GM18909 (cell line): ENCODE results near the gene KDM2B.

Experiments
- ATAC-seq: cut with Tn5 transposase; IDR thresholded peaks from one replicate; pipeline ENCODE4 v1.9.1; 2021; ENCODE audit warnings: mild to moderate bottlenecking; ENCODE audit not compliant: unreplicated experiment, poor library complexity

The KDM2B gene

DNA sequence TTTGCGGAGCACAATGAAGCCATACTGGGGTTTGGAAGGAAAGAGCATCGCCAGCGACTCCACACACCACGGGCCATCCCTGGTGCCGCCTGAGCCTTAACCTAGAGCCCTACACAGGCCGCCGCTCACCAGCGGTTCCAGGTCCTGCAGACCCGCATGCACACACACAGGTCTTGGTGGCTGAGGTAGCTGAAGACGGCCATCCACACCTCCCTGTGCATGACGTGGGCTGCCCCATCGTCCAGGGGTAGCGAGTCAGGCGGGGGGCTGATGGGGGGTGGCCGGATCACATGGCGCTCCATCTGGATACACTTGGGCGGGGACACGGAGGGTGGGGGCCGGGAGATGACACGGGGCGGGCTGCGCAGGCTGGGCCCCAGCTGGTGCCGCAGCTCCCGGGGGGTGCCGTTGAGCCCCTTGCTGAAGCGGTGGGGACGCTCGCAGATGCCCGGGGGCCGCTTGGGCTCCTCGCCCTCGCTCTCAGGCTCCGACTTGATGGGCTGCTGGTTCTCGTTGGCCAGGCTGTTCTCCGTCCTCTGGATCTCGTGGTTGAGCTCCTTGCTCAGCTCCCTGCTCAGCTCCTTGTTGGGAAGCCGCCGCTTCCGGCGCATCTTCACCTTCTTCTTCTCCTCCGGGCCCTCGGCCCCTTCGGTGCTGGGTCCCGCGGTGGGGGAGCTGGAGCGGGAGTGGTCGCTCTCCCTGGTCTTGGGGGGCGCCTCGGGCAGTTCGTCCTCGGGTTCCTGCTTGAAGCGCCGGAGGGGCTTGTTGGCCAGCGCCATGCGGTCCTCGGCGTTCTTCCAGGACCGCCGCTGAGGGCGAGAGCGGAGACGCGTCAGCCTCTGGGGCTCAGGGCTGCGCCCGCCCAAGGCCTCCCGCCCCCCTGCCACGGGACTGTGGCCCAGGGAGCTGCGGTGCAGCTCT, 138.5 kb downstream of the KDM2B start:
- no peak for ATAC-seq

DNA sequence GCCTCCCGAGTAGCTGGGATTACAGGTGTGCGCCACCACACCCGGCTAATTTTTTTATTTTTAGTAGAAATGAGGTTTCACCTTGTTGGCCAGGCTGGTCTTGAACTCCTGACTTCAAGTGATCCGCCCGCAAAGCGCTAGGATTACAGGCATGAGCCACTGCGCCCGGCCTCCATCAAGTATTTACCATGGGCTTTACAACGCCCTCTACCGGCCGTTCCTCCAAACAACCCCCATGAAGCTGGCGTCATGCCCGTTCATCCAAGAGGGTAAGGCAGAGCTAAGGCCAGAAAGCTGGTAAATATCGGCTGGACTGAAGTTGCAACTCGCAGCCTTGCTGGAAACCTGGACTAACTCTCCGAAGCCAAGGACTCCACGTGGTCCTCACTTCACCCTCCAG, 139.3 kb downstream of the KDM2B start:
- ATAC-seq: no peak

DNA sequence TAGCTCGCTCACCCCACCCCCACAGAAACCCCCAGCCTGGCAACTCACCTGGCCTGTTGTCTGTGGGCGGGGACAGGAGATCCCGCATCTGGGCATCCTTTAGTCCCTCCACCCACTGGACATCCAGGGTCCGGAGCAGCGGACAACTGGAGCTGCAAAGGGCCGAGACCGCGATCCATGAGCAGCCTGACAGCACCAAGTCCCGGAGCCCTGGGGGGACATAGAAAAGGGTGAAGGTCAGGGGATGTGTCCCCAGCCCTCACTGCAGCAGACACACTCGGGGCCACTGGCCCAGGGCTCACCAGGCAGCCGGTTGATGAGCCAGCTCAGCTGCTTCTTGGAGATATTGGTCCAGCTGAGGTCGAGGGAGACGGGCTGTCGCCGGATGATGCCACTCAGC, 140.1 kb downstream of the KDM2B start:
- ATAC-seq: no peak

DNA sequence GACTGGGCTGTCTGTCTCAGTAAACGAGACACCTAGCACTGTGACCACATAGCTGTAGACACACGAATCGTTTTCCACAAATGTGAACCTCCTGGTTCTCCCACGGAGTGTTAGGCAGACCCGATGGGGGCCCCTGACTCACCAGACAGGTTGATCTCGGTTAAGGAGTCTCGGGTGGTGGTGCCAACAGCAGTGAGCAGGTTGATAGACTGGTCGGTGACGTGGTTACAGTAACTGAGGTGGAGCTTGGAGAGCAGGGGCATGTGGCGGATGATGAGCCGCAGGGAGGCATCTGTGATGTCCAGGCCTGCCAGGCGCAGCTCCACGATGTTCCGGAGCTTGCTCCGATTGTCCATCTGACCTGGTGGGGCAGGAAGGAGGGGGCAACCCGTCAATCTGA, 141.1 kb downstream of the KDM2B start:
- ATAC-seq: no peak

DNA sequence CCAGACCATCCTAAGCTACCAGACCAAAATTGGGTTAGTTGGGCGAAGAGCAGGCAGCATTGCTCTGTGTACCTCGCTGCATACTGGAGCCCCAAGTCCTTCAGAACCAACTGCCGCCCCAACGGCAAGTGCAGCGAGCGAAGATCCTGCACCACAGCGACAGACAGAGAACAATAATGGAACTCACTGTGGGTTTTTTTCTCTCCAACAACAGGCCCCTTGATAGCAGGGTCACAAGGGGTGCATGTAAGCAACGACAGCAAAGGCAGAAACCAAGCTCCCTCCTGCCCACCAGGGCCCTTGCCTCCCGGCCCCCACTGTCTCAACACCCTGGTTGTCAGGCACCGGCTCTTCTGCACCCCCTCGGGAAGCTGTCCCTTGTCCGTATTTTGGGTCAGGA, 141.9 kb downstream of the KDM2B start:
- no peak for ATAC-seq

DNA sequence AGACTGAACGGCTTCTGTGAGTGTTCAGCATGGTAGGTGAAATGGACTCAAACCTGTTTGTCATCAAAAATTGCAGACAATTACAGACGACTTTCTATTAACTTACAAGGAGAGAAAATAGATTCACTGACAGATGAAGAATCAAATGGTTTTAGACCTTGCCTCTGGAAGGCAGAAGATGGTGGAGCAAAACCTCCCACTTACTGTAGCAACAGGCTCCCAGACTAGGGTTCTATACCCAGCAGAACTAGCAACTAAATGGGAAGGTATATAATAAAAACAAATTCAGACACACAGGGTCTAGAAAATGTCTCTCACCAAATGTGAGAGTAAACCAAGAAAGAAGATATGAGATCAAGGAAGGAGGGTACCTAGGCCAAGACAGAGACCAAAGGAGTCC, 144.1 kb downstream of the KDM2B start:
- ATAC-seq: no peak

DNA sequence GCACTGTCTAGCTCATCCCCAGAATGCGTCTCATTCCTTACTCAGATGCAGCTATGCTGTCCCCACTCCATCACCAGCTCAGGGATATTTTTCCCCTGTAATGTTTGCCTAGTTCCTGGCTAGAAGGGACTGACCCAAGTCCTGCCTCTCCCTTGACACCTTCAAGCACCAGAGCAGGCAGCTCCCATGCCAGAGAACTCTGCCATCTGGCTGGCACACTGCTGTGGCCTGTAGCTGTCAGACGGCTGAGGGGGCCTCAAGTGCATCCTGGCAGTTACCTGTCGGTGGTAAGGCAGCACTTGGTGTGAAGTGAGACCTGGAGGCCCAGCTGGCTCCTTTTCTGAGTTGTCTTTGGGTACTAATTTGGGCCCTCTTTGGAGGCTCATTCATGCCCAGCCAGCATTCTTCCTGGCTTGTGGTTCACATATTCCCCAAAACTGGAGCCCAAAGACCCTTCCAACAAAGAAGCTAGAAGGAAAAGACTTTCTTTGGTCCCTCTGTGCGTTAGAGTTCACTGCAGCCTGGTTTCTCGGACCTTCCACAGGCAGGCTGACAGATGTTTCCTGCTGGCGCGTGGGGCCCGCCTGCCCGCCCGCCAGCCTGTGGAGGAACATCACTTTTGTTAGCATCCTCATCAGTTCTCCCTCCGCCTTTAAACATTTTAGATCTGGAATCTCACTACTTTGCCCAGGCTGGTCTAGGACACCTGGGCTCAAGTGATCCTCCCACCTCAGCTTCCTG, 147.9 kb downstream of the KDM2B start:
- ATAC-seq: no peak

DNA sequence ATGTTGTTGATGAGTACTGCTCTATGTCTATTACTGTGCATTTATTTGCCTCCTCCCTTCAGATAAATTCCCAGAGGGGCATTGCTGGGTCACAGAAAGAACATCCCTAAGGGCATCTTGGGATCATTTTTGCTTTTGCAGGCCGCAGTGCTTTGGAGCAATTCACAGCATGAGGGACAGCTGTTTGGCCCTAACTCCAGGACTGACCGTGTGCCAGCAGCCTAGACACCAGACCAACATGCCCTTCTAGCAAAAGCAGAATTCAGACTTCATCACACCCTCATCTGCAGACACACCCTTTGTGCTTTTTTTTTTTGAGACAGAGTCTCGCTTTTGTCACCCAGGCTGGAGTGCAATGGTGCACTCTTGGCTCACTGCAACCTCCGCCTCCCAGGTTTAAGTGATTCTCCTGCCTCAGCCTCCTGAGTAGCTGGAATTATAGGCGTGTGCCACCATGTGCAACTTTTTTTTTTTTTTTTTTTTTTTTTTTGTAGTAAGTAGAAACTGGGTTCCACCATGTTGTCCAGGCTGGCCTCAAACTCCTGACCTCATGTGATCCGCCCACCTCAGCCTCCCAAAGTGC, 149.9 kb downstream of the KDM2B start:
- no peak for ATAC-seq

DNA sequence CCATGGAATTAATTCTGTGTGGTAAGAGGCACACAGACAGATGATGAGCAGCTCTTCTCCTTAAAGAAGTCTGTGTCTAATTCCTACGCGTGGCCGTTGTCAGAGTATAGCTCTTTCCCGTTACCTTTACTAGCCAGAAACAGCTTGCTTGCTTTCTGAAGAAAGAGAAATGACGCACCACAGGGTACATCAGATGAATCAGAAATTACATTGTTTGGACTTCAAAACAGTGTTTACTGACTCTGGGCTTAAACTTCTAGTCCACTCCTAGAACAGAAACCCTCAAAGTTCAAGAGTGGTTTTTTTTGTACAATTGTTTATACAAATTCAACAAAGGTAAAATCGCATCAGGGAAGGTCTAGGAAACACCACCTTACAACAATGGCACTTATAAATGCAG, 151.9 kb downstream of the KDM2B start:
- no peak for ATAC-seq

DNA sequence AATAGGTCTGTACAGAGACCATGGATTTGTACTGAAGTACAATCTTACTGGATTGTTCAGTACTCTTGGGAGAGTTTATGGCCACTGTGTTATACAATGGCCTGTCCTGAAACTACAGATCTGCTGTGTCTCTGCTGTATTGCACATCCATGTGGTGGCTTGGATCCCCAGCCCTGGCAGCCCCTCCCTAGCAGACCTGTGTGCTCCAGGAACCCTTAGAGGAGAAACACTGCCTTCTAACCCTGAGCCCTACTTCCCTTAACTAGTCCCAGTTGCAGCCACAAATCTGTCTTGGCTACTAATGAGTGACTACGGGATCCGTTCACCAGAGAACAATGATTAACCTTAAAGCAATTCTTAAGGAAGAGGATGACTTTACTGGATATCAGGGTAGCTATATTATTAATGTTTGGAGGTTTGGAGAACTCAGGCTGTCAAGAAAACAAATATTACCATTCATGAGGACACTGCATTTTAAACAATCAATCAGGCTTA, 153.2 kb downstream of the KDM2B start:
- no peak for ATAC-seq

DNA sequence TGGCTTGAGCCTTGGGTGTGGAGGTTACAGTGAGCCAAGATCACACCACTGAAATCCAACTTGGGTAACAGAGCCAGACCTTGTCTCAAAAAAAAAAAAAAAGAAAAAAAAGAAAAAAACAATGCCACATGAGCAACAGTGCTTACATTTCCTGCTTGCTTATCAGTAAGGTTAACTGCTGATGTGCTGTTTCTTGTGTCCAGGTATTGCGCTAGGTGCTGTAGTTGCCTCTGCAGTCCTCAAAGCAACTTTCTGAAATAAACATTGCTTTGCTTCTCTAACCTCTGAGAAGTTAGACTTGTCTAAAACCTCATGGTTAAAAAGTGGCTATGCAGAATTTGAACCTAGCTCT, 156.2 kb downstream of the KDM2B start:
- ATAC-seq: no peak

DNA sequence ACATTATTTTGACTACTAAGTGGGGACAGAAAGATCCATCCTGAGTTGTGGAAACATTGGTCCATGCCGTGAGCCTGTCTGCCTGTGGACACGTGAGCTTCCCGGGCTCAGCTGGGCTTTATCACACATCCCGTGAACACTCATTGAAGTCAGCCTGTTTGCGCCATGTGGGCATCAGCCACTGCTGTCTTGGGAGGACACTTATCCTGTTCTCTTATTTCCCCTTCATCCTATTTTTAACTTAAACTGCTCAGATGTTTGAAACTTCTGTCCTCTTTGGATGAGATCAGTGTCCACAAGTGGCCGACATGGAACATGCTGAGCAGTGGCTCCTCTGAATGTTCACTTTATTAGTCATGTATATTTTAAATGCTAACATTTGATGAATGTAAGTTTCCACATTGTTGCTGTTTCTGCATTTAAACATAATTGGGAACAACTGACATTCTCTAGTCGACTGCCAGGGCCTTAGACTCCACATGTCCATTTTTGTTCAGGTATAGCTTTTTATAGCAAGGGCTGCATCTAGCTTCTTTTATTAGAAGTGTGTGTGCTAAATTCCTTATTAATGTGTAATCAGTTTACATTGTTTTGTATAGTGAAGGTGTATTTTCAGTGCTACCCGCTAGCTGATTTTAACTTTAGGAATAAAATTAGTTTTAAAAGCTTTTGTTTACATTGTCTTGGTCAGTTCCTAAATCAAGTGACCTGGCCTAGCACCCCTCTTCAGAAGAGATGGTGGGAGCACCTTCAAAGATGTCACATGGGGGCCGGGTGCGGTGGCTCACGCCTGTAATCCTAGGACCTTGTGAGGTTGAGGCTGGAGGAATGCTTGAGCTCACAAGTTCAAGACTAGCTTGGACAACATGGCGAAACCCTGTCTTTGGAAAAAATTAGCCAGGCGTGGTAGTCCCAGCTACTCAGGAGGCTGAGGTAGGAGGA, 156.9 kb downstream of the KDM2B start:
- ATAC-seq: no peak

DNA sequence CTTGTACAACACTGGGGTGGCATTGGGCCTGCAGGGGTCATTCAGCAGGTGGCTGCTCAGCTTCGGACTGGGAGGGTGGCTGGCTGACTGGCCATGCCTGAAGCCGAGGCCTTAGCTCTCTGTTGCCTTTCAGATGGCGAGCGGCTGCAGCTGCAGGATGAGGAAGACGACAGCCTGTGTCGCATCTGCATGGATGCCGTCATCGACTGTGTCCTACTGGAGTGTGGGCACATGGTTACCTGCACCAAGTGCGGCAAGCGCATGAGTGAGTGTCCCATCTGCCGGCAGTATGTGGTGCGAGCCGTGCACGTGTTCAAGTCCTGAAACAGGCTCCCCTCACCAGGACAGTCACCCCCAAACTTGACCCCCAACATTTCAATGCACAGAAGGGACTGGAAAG, 157.6 kb downstream of the KDM2B start:
- no peak for ATAC-seq

DNA sequence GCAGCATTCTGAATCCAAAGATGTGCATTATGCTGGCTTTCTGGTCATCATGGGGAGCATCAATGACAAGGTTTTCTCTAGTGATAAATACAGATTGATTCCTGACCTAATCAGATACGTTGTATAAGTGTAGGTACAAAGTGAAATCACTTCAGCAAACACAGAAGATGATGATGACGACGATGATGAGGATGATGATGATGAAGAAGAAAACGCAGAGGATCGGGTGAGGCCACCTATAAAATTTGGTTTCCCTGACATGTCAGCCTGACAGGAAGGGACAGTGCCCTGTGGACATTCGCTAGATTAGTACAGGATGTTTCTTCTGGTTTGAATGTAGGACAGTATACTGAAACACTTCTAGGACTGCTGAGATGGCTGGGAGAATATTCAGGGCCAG, 160.7 kb downstream of the KDM2B start:
- ATAC-seq: no peak

DNA sequence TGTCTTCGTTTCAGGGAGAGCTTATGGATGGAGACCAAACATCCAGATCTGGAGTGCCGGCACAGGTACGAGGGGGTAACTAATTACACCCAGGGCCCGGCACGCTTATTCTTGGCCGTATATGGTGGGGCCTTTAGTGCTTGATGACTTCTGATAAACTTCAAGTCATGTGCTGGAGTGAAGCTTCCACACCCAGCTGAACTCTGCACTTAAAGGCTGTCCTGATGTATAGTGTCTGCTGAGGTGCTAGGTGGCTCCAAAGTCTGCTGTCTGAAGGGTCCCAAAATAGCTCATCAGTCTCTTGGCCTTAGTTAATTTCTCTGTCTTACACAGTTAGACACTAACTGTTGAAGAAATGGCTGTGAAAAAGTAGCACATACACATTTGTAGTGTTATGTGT, 163.0 kb downstream of the KDM2B start:
- no peak for ATAC-seq

DNA sequence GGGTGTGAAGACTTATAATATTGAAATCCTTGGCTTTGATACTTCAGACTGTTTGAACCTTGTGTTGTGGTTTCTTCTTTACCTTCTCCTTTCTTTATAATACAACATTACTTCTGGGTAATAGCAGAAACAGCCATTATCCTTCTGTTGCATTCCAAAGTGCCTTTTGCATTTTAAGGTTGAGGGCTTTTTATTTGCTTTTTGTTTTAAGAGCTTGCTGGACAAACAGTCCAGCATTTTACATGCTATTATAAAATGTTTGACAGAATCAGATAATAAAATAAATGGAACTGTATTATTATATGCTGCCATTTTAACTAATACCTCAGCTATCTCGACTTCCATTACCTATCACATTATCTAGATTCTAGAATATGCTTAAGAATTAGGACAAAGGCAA, 166.9 kb downstream of the KDM2B start:
- ATAC-seq: no peak

DNA sequence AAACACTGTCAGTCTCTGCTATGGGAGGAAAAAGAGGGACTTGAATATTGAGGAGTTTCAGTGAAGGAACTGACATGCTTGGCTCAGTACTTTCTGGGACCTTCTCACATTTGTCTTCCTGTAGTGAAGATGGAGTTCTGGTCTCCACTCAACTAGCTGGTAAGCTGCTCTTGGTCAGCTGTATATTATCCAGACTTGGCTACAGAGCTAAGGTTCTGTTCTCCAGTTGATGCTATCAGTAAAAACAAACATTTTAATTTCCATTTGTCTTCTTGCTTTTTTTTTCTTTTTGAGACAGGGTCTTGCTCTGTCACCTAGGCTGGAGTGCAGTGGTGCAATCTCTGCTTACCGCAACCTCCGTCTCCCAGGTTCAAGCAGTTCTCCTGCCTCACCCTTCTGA, 175.6 kb downstream of the KDM2B start:
- ATAC-seq: no peak

DNA sequence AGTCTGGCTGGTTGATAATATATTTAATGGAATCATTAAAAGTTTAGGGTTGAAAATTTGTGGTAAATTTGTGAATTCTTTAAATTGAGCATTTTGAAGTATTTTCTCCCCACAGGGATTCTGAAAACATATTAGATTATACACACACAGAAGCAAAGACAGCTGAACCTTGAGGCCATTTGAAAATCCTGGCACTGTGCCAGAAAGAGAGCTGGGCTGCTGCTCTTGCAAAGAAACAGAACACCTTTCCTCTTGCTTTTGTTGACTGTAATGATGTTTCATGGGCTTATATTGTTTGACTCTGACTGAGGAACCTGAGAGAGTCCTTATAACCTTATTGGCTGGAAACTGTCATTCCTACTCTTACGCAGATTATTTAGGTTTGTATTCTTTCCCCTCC, 176.1 kb downstream of the KDM2B start:
- no peak for ATAC-seq

DNA sequence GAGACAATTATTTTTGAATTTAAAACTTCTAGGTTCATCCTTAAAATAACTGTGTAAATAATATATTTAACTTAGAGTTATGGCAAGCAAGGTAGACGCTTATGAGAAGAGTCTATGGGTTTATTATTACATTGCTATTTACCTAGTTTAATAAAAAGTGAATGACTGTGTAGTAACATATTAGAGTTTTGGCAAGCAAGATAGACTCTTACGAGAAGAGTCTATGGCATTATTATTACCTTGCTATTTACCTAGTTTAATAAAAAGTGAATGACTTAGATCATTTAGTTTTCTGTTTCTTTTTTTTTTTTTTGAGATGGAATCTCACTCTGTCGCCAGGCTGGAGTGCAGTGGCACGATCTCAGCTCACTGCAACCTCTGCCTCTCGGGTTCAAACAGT, 177.1 kb downstream of the KDM2B start:
- no peak for ATAC-seq
